OCI-LY7 (cell line): Measurements from ENCODE around the gene CMPK2. TPM values are rescaled to one million over a fixed set of nuclear protein-coding genes. Genes with fewer than 3 reads are reported as not detected.
"Not testable (repeated sequence)": the region's sequence is repeated elsewhere in the genome, so short reads cannot be mapped to it uniquely, and the experiment has no call there.

Experiments
- BruUV-seq: library from RNA; stranded (reverse); fragments of 400-500 nt; replicated peaks from 2 replicates; lab custom pipeline; 2021; lab: Mats Ljungman, UMichigan
- CTCF ChIA-PET: fragments of 300-600 bp; sonication (Branson Sonifier 250); formaldehyde crosslinking; loops from one replicate; lab custom pipeline; 2022; ENCODE audit warnings: antibody characterized with exemption; ENCODE audit not compliant: unreplicated experiment; lab: Charles Lee
- POLR2A ChIA-PET: fragments of 300-600 bp; sonication (Branson Sonifier 250); formaldehyde crosslinking; loops from one replicate; lab custom pipeline; 2022; ENCODE audit warnings: antibody characterized with exemption; lab: Charles Lee
- DNase-seq: peaks from one replicate; pipeline ENCODE4 v3.0.0-alpha.2; 2015; ENCODE audit warnings: low spot score
- H2AFZ ChIP-seq: fragments of 200-600 bp; sonication (generic), shearing (Covaris generic); 2 replicates; pipeline ENCODE4 v1.6.1; 2014; ENCODE audit warnings: mild to moderate bottlenecking, antibody characterized with exemption, low read length, moderate library complexity
- H3K27ac ChIP-seq: fragments of 200-600 bp; sonication (generic); 2 replicates; pipeline ENCODE4 v1.5.1; 2014; ENCODE audit warnings: mixed run types, low read depth, mild to moderate bottlenecking, moderate library complexity, low read length, inconsistent platforms; ENCODE audit not compliant: poor library complexity, severe bottlenecking
- H3K36me3 ChIP-seq: fragments of 200-600 bp; sonication (generic); 2 replicates; pipeline ENCODE4 v1.6.1; 2014; ENCODE audit warnings: mild to moderate bottlenecking, antibody characterized with exemption, low read length, moderate library complexity, mixed read lengths; ENCODE audit not compliant: insufficient read depth
- H3K4me1 ChIP-seq: fragments of 200-600 bp; sonication (generic); 2 replicates; pipeline ENCODE4 v1.5.1; 2014; ENCODE audit warnings: mild to moderate bottlenecking, low read length; ENCODE audit not compliant: insufficient read depth, poor library complexity, severe bottlenecking
- H3K4me2 ChIP-seq: fragments of 200-600 bp; sonication (generic); 2 replicates; pipeline ENCODE4 v1.6.1; 2014; ENCODE audit warnings: mild to moderate bottlenecking, low read length
- H3K4me3 ChIP-seq: fragments of 200-600 bp; sonication (generic); 2 replicates; pipeline ENCODE4 v1.5.1; 2014; ENCODE audit warnings: mild to moderate bottlenecking, low read depth, low read length; ENCODE audit not compliant: poor library complexity, severe bottlenecking
- H3K79me2 ChIP-seq: fragments of 200-600 bp; sonication (generic); 2 replicates; pipeline ENCODE4 v1.6.1; 2016; ENCODE audit warnings: low read depth, mild to moderate bottlenecking, low read length, moderate library complexity, mixed read lengths; ENCODE audit not compliant: insufficient read depth
- H3K9me2 ChIP-seq: fragments of 200-600 bp; sonication (generic); 2 replicates; pipeline ENCODE4 v1.6.1; 2016; ENCODE audit warnings: mild to moderate bottlenecking, low read length, mixed read lengths; ENCODE audit not compliant: insufficient read depth
- H3K9me3 ChIP-seq: fragments of 200-600 bp; sonication (generic); 2 replicates; pipeline ENCODE4 v1.6.1; 2014; ENCODE audit warnings: mild to moderate bottlenecking, mixed run types, low read length, mixed read lengths
- H4K20me1 ChIP-seq: fragments of 200-600 bp; sonication (generic); 2 replicates; pipeline ENCODE4 v1.6.1; 2014; ENCODE audit warnings: mild to moderate bottlenecking, antibody characterized with exemption, low read length, moderate library complexity, mixed read lengths; ENCODE audit not compliant: insufficient read depth
- EZH2phosphoT487 ChIP-seq: fragments of 200-600 bp; sonication (generic); IDR thresholded peaks from 2 replicates; pipeline ENCODE4 v1.6.1; 2018; ENCODE audit warnings: low read depth, borderline replicate concordance, mild to moderate bottlenecking, mixed run types, antibody characterized with exemption, low read length, moderate library complexity, mixed read lengths
- intact Hi-C: fragments of 100-400 bp; cut with micrococcal nuclease; formaldehyde crosslinking; loops from one replicate; pipeline ENCODE4 v1.10.0; 2022; ENCODE audit not compliant: unreplicated experiment
- total RNA-seq, 2 experiments: library from RNA; depleted of rRNA in 1 of 2; stranded (reverse); fragments of >200 nt in 1 of 2; shearing (Covaris generic) in 1 of 2; gene quantifications; 2 replicates each; pipeline ENCODE4 v1.2.3, GENCODE V29; 2014 to 2022
- TF ChIP-seq, protein P1 (sequence below): fragments of 200-600 bp; sonication (generic); conservative IDR thresholded peaks from 2 replicates; pipeline ENCODE4 v1.5.1; 2014; ENCODE audit warnings: mild to moderate bottlenecking, antibody characterized with exemption, low read length, moderate library complexity, mixed read lengths

CMPK2 gene
- total RNA-seq, 2 experiments from 2014 or later: 0.99 TPM; not detected in 1

DNA sequence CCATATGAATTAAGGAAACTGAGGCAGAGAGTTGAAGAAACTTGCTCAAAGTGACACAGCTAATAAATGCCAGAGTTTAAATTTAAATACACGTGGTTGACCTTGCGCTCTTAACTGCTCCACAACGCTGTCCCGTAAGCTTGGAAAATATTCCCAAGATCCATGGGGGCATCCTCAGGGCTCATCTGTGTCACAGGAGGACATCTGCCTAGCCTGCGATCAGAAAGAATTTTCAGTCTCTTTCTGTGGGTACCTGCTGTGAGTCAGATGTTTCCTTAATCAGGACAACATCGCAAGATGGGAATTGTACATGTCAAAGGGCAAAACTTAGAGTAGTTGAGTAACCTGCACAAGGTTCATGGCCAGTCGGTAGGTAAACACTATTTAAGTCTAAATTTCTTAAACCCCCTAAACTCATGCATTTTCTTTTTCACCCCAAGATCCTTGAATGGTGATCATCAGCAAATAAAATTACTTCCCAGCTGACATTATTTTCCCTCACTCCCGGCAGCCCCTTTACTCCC is 1.4 kb downstream of the CMPK2 start:
- intact Hi-C loops: no loop called here
- ChIA-PET CTCF (interaction anchor here (0.5 kb wide), 1 partner anchor 187 kb away, joined by 3 read pairs; no protein-coding TSS in a partner anchor), POLR2A (interaction anchor here (0.5 kb wide), 1 partner anchor 1147 kb away, joined by 7 read pairs; no protein-coding TSS in a partner anchor)
- Histone ChIP-seq H3K79me2 (no peaks in the 10 kb centered on the region), H4K20me1 (no peaks in the 10 kb centered on the region), H3K4me1 (no peaks in the 10 kb centered on the region), H3K27ac (no peak overlapping the region), H3K9me2 (no peaks in the 10 kb centered on the region), H3K9me3 (no peaks in the 10 kb centered on the region), H3K4me2 (no peak overlapping the region), H3K36me3 (no peaks in the 10 kb centered on the region), H2AFZ (no peak overlapping the region), H3K4me3 (no peak overlapping the region)
- no peak for TF ChIP-seq EZH2phosphoT487
- TF ChIP-seq, protein P1, sequence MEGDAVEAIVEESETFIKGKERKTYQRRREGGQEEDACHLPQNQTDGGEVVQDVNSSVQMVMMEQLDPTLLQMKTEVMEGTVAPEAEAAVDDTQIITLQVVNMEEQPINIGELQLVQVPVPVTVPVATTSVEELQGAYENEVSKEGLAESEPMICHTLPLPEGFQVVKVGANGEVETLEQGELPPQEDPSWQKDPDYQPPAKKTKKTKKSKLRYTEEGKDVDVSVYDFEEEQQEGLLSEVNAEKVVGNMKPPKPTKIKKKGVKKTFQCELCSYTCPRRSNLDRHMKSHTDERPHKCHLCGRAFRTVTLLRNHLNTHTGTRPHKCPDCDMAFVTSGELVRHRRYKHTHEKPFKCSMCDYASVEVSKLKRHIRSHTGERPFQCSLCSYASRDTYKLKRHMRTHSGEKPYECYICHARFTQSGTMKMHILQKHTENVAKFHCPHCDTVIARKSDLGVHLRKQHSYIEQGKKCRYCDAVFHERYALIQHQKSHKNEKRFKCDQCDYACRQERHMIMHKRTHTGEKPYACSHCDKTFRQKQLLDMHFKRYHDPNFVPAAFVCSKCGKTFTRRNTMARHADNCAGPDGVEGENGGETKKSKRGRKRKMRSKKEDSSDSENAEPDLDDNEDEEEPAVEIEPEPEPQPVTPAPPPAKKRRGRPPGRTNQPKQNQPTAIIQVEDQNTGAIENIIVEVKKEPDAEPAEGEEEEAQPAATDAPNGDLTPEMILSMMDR: no peak
- BruUV-seq: no TSS peak
- DNase-seq: no peak

DNA sequence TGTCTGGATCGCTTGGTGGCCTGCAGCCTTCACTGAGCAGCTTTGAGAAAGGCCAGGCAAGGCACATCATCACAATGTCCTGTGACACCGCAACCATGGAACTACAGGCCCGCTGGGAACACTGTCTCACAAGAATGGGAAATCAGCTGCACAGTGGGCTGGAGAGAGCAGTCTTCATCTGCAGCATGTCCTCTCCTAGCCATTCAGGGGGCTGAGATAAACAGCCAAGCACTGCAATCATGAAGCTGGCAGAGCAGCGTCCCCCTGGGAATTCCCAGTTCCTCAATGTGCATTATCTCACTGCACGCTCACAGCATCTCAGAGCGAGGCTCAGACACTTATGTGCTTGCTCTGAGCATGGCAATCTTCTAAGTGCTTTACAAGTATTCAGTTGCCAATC is 1.9 kb downstream of the CMPK2 start:
- Histone ChIP-seq H3K27ac (no peak overlapping the region), H3K9me2 (no peaks in the 10 kb centered on the region), H3K4me3 (no peak overlapping the region), H4K20me1 (no peaks in the 10 kb centered on the region), H3K79me2 (no peaks in the 10 kb centered on the region), H3K9me3 (no peaks in the 10 kb centered on the region), H3K4me2 (no peak overlapping the region), H3K36me3 (no peaks in the 10 kb centered on the region), H3K4me1 (no peaks in the 10 kb centered on the region), H2AFZ (no peak overlapping the region)
- DNase-seq: no peak
- CTCF ChIA-PET: no interaction called here
- POLR2A ChIA-PET: no interaction called here
- TF ChIP-seq EZH2phosphoT487: no peak
- BruUV-seq: no TSS peak
- intact Hi-C loops: no loop called here

DNA sequence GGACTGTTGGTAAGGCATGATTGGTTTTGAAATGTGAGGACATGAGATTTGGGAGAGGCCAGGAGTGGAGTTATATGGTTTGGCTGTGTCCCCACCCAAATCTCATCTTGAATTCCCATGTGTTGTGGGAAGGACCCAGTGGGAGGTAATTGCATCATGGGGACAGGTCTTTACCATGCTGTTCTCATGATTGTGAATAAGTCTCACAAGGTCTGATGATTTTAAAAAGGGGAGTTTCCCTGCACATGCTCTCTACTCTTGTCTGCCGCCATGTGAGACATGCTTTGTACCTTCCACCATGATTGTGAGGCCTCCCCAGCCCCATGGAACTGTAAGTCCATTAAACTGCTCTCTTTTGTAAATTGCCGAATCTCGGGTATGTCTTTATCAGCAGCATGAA is 5.4 kb downstream of the CMPK2 start:
- POLR2A ChIA-PET: no interaction called here
- DNase-seq: no peak

DNA sequence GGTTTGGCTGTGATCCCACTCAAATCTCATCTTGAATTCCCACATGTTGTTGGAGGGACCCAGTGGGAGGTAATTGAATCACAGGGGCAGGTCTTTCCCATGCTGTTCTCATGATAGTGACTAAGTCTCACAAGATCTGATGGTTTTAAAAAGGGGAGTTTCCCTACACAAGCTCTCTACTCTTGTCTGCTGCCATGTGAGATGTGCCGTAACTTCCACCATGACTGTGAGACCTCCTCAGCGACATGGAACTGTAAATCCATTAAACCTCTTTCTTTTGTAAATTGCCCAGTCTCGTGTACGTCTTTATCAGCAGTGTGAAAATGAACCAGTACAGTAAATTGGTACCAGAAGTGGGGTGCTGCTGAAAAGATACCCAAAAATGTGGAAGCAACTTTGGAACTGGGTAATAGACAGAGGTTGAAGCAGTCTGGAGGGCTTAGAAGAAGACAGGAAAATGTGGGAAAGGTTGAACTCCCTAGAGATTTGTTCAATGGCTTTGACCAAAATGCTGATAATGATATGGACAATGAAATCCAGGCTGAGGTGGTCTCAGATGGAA is 7.2 kb downstream of the CMPK2 start:
- ChIA-PET POLR2A (interaction anchor here (1.5 kb wide), 1 partner anchor 19 kb away, joined by 3 read pairs; the partner anchor contains the start of gene RSAD2), CTCF (interaction anchor here (1.2 kb wide), 1 partner anchor 19 kb away, joined by 3 read pairs; the partner anchor contains the start of gene RSAD2)
- H3K4me2 ChIP-seq, H3K4me1 ChIP-seq, H3K9me3 ChIP-seq, H3K36me3 ChIP-seq, H2AFZ ChIP-seq, H3K4me3 ChIP-seq, H4K20me1 ChIP-seq, H3K79me2 ChIP-seq, intact Hi-C loops, H3K9me2 ChIP-seq, BruUV-seq, H3K27ac ChIP-seq, DNase-seq: not testable (repeated sequence)

More for the DNA sequence above, 5.4 kb downstream of the CMPK2 start:
- H3K79me2 ChIP-seq: no peaks in the 10 kb centered on the region
- H3K9me3 ChIP-seq: no peaks in the 10 kb centered on the region
- H4K20me1 ChIP-seq: no peaks in the 10 kb centered on the region
- no peak for TF ChIP-seq EZH2phosphoT487
- TF ChIP-seq, protein P1: no peak
- no peak overlapping the region for H3K4me3 ChIP-seq
- no peaks in the 10 kb centered on the region for H3K4me1 ChIP-seq
- no TSS peak for BruUV-seq
- H2AFZ ChIP-seq: no peak overlapping the region
- no peak overlapping the region for H3K4me2 ChIP-seq
- CTCF ChIA-PET: no interaction called here
- H3K36me3 ChIP-seq: no peaks in the 10 kb centered on the region
- no peak overlapping the region for H3K27ac ChIP-seq
- intact Hi-C loops: no loop called here
- H3K9me2 ChIP-seq: no peaks in the 10 kb centered on the region
